ENCODE results near the gene NFXL1. TPM values are rescaled to one million over a fixed set of nuclear protein-coding genes. Genes with fewer than 3 reads are reported as not detected.

NFXL1 gene
- total RNA-seq, result 10.7 and 11.7 TPM in 2 replicates

DNA sequence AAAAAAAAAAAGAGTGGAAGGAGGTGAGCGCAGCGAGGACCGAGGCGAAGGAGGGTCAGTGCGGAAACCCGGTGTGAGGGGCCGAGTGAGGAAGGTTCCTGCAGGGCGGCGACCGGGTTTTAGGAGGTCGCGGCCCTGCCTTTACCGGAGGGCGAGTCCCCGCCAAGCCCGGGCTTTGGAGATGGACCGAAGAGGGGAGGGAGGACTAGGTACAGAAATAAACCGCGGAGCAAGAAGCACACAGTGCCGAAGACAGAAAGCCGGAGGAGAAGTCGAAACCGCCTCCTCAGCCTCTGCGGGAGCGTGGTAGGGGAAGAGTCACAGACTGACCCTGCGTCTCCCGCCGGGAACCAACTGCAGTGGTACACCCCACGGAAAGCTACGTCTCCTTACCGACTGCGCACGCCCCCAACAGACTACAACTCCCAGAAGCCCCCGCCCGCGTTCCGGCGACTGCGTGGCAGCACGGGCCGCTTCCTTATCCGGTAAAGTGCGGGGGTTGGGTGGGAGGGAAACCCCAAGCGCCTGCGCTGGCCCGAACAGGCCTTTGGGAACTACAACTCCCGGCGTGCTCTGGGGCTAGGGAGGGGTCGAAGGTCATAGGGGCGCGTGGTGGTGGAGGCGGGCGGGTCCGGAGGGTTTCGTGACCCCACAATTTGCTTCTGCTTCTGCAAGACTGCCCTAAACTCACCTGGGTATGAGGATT, at the start of gene NFXL1:
Gene NFXL1, minus strand, starts transcription at position 364 of the 706 bp plus-strand sequence. CDS start 380 bp downstream, outside the sequence.
- peak; percentile 90 for DNase-seq (ENCODE audit: low read depth)
- no peaks in the 10 kb centered on the region for H3K27me3 ChIP-seq (ENCODE audit: control insufficient read depth, insufficient read depth, low read length)
- TF ChIP-seq, protein P1, sequence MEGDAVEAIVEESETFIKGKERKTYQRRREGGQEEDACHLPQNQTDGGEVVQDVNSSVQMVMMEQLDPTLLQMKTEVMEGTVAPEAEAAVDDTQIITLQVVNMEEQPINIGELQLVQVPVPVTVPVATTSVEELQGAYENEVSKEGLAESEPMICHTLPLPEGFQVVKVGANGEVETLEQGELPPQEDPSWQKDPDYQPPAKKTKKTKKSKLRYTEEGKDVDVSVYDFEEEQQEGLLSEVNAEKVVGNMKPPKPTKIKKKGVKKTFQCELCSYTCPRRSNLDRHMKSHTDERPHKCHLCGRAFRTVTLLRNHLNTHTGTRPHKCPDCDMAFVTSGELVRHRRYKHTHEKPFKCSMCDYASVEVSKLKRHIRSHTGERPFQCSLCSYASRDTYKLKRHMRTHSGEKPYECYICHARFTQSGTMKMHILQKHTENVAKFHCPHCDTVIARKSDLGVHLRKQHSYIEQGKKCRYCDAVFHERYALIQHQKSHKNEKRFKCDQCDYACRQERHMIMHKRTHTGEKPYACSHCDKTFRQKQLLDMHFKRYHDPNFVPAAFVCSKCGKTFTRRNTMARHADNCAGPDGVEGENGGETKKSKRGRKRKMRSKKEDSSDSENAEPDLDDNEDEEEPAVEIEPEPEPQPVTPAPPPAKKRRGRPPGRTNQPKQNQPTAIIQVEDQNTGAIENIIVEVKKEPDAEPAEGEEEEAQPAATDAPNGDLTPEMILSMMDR (IDR thresholded peaks at IDR 0.05; ENCODE audit: insufficient read depth, low read length, poor library complexity, severe bottlenecking), result no peak
- H3K36me3 ChIP-seq (ENCODE audit: control insufficient read depth, insufficient read depth, low read length), result no peaks in the 10 kb centered on the region
- peak within 1 kb of the TSS; percentile 75 for H3K4me3 ChIP-seq (ENCODE audit: low read depth, low read length)

DNA sequence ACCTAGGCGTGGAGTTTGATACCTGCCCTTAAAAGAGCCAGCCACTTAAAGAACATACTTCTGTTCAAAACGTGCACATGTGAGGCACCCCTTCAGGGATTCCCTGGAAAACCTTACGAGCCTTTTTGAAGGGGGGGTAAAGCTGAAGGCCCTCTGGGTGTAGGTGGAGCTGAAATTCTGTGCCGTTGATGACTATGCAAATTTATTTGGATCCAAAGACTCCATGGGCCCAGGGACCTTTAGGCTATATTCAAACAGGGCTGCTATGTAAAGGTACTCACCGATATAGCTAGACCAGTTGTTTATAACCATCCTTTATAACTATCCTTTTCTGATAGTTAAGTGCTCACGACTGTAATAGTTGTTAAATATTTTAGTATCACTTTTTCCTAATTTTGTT, 40.3 kb upstream of the NFXL1 start:
- H3K36me3 ChIP-seq (ENCODE audit: control insufficient read depth, insufficient read depth, low read length), result no peaks in the 10 kb centered on the region
- no peaks in the 10 kb centered on the region for H3K27me3 ChIP-seq (ENCODE audit: control insufficient read depth, insufficient read depth, low read length)
- TF ChIP-seq, protein P1 (IDR thresholded peaks at IDR 0.05; ENCODE audit: insufficient read depth, low read length, poor library complexity, severe bottlenecking), result no peak
- no peak for DNase-seq (ENCODE audit: low read depth)
- H3K4me3 ChIP-seq (ENCODE audit: low read depth, low read length), result no peak overlapping the region

DNA sequence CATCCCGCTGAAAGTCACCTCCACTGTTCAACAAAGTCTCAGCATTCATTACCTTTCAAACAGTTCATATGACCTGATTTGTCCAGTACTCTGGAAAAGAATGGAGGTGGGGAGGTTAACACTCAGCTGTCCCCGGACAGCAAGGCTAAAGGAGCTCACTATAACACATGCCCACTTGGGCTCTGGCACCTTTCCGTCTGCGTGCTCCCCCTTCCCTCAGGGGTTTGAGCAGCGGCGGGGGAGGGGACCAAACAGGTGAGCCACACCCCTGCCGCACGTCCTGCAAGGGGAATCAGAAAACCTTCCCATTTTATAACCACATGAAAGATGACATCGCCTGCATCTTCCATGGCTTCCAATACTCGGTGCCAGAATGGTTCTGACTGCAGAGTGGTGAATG, 39.9 kb upstream of the NFXL1 start:
- no peak overlapping the region for H3K4me3 ChIP-seq (ENCODE audit: low read depth, low read length)
- no peaks in the 10 kb centered on the region for H3K27me3 ChIP-seq (ENCODE audit: control insufficient read depth, insufficient read depth, low read length)
- TF ChIP-seq, protein P1 (IDR thresholded peaks at IDR 0.05; ENCODE audit: insufficient read depth, low read length, poor library complexity, severe bottlenecking), result no peak
- DNase-seq (ENCODE audit: low read depth), result no peak
- no peaks in the 10 kb centered on the region for H3K36me3 ChIP-seq (ENCODE audit: control insufficient read depth, insufficient read depth, low read length)

DNA sequence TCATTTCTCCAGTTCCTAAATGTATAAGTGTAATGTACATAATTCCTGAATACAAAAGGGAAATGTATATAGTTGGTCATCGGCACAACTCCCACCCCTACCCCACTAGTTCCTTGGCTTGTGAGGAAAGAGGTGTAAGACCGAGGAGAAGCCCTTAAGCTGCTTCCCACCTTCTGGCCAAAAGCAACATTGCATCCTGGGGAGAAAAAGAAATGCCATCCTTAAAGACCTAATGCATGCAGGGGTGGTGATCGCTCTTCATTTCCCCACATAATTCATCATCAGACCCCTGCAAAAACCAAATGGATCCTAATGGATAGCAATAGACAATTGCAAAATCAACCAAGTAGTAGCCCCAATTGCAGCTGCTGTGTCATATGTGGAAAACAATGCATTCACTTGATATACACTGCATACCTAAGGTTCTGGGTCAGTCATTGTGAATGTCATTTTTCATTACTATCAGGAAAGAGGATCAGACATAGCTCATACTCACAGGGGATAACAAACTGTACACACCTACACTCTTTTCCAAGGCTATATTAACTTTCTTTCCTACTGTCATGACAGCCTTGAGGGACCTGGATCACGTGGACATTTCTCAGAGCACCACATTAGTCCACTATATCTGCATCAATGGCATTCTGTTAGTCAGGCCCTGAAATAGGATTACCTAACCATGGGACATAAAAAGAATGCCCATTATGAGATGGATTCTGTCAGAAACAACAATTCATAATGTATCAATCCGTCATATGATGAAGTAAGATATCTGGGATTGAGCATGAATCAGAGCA, 31.7 kb upstream of the NFXL1 start:
- TF ChIP-seq, protein P1 (IDR thresholded peaks at IDR 0.05; ENCODE audit: insufficient read depth, low read length, poor library complexity, severe bottlenecking), result peak; percentile 12
- H3K36me3 ChIP-seq (ENCODE audit: control insufficient read depth, insufficient read depth, low read length), result no peaks in the 10 kb centered on the region
- H3K4me3 ChIP-seq (ENCODE audit: low read depth, low read length), result no peak overlapping the region
- no peak for DNase-seq (ENCODE audit: low read depth)
- H3K27me3 ChIP-seq (ENCODE audit: control insufficient read depth, insufficient read depth, low read length), result no peaks in the 10 kb centered on the region

DNA sequence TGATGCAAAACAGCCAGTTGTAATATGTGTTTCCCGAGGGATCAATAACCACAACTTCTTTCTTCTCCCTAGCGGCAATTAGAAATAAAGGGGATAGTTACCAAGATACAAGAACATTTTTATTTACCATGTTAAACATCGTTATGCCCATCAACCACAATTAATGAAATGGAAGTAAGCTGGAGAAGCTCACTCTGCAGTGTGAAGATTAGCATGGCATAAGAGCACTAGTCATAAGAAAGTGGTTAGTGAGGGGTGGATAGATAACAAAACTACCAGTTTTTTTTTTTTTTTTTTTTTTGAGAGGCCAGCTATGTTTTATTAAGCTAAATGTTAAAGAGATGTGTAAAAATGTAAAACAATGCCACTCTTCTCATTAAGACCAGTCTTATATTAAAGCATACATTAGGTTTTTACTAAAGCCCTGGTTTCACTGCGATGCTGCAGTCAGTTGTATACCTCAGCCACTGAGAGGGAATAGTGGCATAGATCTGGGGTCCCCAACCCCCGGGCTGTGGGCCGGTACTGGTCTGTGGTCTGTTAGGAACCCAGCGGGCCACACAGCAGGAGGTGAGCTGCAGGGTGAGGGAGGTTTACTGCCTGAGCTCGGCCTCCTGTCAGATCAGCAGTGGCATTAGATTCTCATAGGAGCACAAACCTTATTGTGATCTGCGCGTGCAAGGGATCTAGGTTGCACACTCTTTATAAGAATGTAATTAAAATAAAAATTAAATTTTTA, 27.9 kb upstream of the NFXL1 start:
- no peak overlapping the region for H3K4me3 ChIP-seq (ENCODE audit: low read depth, low read length)
- no peaks in the 10 kb centered on the region for H3K36me3 ChIP-seq (ENCODE audit: control insufficient read depth, insufficient read depth, low read length)
- TF ChIP-seq, protein P1 (IDR thresholded peaks at IDR 0.05; ENCODE audit: insufficient read depth, low read length, poor library complexity, severe bottlenecking), result no peak
- no peak for DNase-seq (ENCODE audit: low read depth)
- H3K27me3 ChIP-seq (ENCODE audit: control insufficient read depth, insufficient read depth, low read length), result no peaks in the 10 kb centered on the region
